ENCODE results near the gene SYT7.

Gene SYT7

DNA sequence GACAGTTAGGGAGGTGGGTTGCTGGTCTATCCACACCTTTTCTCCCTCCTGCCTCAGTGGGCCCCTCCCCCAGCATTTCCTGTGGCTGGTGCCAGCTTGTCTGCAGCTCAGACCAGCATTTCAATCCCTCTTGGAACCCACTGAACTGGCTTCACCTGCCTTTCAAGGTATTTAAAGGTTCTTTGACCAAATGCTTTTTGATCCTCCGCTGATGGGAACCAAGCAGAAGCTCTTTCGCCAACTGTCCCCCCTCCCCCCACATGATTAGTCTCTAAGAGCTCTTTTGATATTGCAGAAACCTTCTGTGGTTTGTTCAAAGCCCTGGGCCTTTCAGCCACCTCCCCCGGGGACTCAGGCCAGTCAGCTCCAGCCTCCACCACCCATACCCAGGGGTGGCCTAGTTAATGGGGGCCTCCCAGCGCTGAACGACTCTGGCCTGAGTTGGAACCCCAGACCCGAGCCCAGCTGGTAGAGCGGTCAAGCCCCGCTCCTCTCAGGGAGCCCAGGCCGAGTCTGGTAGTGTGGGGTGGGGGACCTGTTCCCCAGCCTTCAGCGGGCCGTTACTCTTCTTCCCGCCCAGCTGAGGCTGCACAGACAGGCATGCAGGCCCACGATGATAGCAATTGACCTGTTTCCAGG, 6.0 kb upstream of the SYT7 start:
- peak; percentile 60 for DNase-seq (ENCODE audit: low read depth)
- H3K4me3 ChIP-seq (ENCODE audit: low read length), result no peak overlapping the region
- TF ChIP-seq CTCF (IDR thresholded peaks at IDR 0.05; ENCODE audit: insufficient read depth, low read depth, low read length, missing control alignments), result no peak

GRCh38 chr11:61585115-61585514, 4.2 kb upstream of the SYT7 start:
- no peak overlapping the region for H3K4me3 ChIP-seq (ENCODE audit: low read length)
- TF ChIP-seq CTCF (IDR thresholded peaks at IDR 0.05; ENCODE audit: insufficient read depth, low read depth, low read length, missing control alignments), result no peak
- DNase-seq (ENCODE audit: low read depth), result no peak

DNA sequence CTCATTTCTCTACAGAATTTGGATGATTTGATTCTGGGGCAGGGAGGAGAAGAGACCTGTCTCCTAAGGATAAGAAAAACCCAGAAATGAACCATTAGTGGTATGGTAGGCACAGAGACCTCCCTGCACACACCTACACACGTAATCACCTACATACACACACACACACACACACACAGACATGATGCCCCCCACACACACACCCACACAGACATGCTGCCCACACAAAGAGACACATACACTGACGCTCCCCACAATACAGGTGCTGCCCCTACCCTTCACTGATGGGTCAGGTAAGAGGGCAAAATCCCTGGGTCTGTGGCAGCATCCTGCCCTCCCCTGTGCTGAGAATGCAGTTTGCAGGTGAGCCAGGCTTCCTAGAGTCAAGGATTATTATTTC, 1.1 kb upstream of the SYT7 start:
- H3K4me3 ChIP-seq (ENCODE audit: low read length), result no peak overlapping the region
- no peak for DNase-seq (ENCODE audit: low read depth)
- no peak for TF ChIP-seq CTCF (IDR thresholded peaks at IDR 0.05; ENCODE audit: insufficient read depth, low read depth, low read length, missing control alignments)

DNA sequence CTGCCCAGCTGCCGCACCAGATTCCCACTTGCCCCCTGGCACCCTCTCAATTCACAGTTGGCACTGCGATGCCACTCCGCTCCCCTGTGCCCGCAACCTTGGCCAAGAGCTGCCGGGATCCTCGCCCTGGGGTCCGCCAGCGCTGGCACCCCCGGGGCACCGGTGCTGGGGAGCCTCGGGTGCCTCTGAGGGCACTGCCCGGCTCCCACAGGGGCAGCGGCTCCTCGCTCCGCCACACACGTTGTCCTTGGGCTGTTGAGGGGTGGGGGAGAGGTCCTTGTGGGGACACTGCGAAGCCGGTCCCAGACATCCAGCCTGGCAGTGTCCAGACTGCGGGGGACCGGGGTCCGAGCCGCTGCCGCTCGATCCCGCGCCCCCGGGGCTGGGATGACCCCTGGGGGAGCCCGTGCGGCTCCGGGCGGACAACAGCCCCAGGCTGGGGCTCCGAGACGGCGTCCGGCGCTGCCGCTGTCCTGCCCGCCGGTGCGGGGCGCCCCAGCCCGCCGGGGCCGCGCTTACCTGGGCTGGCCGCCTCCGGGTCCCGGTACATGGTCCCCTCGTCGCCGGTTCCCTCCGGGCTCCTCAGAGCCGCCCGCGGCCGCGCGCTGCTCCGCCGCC, 496 bp downstream of the SYT7 start:
- no peak for DNase-seq (ENCODE audit: low read depth)
- TF ChIP-seq CTCF (IDR thresholded peaks at IDR 0.05; ENCODE audit: insufficient read depth, low read depth, low read length, missing control alignments), result no peak
- peak overlapping the region; percentile 36 for H3K4me3 ChIP-seq (ENCODE audit: low read length)

GRCh38 chr11:61579676-61580270, 1.1 kb downstream of the SYT7 start:
- DNase-seq (ENCODE audit: low read depth), result no peak
- no peak for TF ChIP-seq CTCF (IDR thresholded peaks at IDR 0.05; ENCODE audit: insufficient read depth, low read depth, low read length, missing control alignments)
- H3K4me3 ChIP-seq (ENCODE audit: low read length), result peak overlapping the region; percentile 36

- H3K4me3 ChIP-seq (ENCODE audit: low read length), result no peak overlapping the region
These were observed 1.8 kb downstream of the SYT7 start for GRCh38 chr11:61578819-61579675.

More at GRCh38 chr11:61578819-61579675, 1.8 kb downstream of the SYT7 start:
- no peak for TF ChIP-seq CTCF (IDR thresholded peaks at IDR 0.05; ENCODE audit: insufficient read depth, low read depth, low read length, missing control alignments)
- DNase-seq (ENCODE audit: low read depth), result no peak

Data from epithelial cell of esophagus (primary cell).